GM12864 (cell line): ENCODE results near the gene HIGD1A.

Experiments used
- DNase-seq: peaks from one replicate; pipeline ENCODE4 v3.0.0-alpha.2; 2011; ENCODE audit warnings: low read depth
- H3K4me3 ChIP-seq: 2 replicates; pipeline ENCODE4 v1.5.1; 2011; ENCODE audit warnings: mild to moderate bottlenecking, low read depth, low read length, control low read depth
- TF ChIP-seq, protein P1 (sequence below): IDR thresholded peaks from 2 replicates; pipeline ENCODE4 v1.5.1; 2011; ENCODE audit warnings: low read depth, mild to moderate bottlenecking, moderate library complexity, low read length, control low read depth, inconsistent platforms; ENCODE audit errors: missing control alignments

The HIGD1A gene

GRCh38 chr3:42745291-42745745, 59.0 kb downstream of the HIGD1A start:
- DNase-seq: no peak
- no peak overlapping the region for H3K4me3 ChIP-seq
- TF ChIP-seq, protein P1, sequence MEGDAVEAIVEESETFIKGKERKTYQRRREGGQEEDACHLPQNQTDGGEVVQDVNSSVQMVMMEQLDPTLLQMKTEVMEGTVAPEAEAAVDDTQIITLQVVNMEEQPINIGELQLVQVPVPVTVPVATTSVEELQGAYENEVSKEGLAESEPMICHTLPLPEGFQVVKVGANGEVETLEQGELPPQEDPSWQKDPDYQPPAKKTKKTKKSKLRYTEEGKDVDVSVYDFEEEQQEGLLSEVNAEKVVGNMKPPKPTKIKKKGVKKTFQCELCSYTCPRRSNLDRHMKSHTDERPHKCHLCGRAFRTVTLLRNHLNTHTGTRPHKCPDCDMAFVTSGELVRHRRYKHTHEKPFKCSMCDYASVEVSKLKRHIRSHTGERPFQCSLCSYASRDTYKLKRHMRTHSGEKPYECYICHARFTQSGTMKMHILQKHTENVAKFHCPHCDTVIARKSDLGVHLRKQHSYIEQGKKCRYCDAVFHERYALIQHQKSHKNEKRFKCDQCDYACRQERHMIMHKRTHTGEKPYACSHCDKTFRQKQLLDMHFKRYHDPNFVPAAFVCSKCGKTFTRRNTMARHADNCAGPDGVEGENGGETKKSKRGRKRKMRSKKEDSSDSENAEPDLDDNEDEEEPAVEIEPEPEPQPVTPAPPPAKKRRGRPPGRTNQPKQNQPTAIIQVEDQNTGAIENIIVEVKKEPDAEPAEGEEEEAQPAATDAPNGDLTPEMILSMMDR: no peak

- DNase-seq: no peak
- TF ChIP-seq, protein P1: no peak
Observed at GRCh38 chr3:42743204-42743995, 60.9 kb downstream of the HIGD1A start.

DNA sequence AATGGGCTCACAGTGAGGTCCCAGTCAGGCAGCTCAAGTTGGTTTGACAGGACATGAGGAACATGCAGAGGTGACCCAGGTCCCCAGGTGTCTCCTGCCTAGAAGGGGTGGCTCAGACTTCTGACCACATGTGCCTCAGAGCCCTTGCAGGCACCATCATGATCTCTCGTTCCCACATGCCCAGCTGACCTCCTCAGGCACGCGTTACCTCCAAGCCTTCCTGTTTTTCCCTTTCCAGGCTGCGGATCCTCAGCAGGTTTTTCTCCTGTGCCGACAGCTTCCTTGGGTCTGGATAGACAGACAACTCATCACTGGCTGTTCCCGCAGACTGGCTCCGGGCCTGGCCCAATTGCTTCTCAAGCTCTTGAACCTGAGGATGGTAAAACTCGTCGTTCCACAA, 61.6 kb downstream of the HIGD1A start:
- DNase-seq: no peak
- no peak overlapping the region for H3K4me3 ChIP-seq
- TF ChIP-seq, protein P1: no peak

More at GRCh38 chr3:42743204-42743995, 60.9 kb downstream of the HIGD1A start:
- H3K4me3 ChIP-seq: no peak overlapping the region

GRCh38 chr3:42742259-42742658, 62.0 kb downstream of the HIGD1A start:
- TF ChIP-seq, protein P1: no peak
- no peak overlapping the region for H3K4me3 ChIP-seq
- DNase-seq: no peak

DNA sequence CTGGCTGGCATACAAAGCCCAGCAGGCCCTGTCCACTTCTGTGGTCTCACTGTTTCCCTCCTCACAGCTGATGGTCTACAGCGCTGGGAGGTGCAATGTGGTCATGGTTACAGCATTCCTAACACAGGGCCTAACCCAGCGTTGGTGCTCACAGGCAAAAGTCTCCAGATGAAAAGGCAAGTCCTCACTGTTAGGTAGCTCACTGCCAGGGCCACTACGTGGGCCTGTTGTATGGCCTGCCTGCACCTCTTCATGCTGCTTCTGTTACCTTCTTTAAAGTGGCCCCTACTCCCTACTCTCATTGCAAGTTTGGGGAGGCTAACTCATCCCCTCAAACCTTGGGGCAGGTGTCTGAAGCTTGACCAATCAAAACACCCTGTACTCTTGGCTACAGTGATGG, 62.5 kb downstream of the HIGD1A start:
- DNase-seq: no peak
- no peak overlapping the region for H3K4me3 ChIP-seq
- TF ChIP-seq, protein P1: no peak

DNA sequence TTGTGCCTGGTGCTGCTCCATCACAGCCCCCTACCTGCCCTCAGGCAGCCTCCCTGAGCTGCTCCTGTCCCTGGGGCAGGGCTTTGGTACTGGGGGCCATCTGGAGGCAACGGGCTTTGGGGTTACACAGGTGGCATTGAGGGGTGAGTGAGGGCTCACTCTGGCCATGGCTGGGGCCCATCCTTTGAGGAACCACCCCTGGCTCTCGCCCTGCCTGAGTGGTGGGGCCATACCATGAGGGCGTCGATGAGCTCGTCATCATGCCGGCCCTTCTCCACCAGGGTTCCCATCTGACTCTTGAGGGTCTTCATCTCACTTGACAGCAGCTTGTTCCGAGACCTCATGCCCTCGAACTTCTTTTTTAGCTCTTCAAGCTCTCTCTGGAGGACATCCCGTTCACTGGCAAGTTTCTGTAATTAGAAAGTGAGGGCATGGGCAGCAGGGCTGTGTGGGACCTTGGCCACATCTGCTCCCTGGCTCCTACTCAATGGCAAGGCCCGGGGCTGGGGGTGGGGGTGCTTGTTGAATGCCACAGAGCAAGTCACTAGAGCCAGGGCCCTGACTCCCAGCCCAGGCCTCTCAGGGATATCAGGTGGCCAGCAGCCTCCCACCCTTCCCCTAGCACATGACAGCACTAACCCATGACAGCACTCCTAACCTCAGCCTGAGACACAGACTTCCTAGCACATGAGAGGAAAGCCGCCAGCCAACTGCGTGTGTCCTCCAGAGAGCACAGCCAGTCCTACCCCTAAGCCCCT, 64.7 kb downstream of the HIGD1A start:
- no peak for DNase-seq

More for the DNA sequence above, 64.7 kb downstream of the HIGD1A start:
- H3K4me3 ChIP-seq: no peak overlapping the region
- TF ChIP-seq, protein P1: no peak
